ENCODE results near the gene ANKRD17. TPM values are rescaled to one million over a fixed set of nuclear protein-coding genes. Genes with fewer than 3 reads are reported as not detected.

Gene ANKRD17
- total RNA-seq, 4 donors from 2014 or later = 56.2 to 80.2 (median 60.2) TPM

DNA sequence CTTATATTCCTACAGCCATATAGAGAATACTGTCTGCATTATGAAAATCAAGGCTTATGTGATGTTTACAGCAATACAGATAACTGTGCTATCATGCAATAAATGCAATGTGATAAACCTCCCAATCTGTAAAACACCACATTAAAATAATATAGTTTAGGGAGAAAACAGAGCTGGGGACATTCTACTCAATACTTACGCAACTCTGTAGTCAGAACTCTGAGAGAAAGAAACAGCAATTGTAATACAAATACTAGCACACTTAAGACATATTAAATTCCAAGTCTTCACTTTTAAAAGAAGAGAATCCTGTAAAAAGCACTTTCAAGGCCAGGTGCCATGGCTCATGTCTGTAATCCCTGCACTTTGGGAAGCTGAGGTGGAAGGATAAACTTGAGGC, 61.4 kb downstream of the ANKRD17 start:
- ATAC-seq (ENCODE audit: low FRiP score) (no peak), DNase-seq (ENCODE audit: low spot score) (no peak)
- no peak for TF ChIP-seq CTCF (IDR thresholded peaks at IDR 0.05)

DNA sequence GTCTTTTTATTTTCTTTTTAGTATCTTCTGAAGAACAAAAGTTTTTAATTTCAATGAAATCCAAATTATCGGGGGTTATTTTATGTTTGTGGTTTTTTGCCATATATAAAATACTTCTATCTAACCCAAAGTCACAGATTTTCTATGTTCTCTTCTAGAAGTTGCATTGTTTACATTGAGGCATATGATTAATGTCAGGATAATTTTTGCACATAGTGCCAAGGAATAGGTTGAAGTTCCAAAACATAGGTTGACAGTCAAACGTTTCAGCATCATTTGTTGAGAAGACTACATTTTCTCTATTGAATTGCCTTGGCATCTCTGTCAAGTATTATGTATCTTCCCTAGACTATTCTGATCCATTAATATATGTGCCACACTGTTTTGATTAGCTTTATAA, 64.5 kb downstream of the ANKRD17 start:
- no peak for TF ChIP-seq CTCF (IDR thresholded peaks at IDR 0.05)
- DNase-seq (ENCODE audit: low spot score) = no peak
- no peak for ATAC-seq (ENCODE audit: low FRiP score)

DNA sequence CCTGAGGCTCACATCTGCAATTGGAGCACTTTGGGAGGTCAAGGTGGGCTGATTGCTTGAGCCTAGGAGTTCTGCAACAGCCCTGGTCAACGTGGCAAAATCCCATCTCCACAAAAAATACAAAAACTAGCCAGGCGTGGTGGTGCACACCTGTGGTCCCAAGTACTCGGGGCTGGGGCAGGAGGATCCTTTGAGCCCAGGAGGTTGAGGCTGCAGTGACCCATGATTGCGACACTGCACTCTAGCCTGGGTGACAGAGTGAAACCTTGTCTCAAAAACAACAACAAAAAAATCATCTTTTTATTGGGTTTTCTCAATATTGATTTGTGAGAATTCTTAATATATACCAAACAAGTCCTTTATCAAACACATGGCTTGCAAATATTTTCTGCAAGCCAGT, 64.9 kb downstream of the ANKRD17 start:
- no peak for DNase-seq (ENCODE audit: low spot score)
- no peak for ATAC-seq (ENCODE audit: low FRiP score)
- no peak for TF ChIP-seq CTCF (IDR thresholded peaks at IDR 0.05)

DNA sequence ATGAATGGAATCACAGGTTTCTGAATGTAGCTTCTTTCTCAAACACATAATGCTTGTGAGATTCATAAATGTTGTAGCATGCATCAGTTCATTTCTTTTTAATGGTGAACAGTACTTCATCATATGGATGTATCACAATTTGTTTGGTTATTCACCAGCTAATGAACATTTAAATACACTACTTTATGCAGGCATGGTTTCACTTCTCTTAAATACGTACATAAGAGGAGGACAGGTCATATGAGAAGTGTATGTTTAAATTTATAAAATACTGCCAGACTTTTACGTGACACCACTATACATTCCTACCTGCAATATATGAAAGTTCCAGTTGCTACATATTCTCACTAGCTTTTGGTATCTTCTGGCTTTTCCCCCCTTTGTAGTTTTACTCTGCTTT, 65.4 kb downstream of the ANKRD17 start:
- ATAC-seq (ENCODE audit: low FRiP score) = no peak
- TF ChIP-seq CTCF (IDR thresholded peaks at IDR 0.05) = no peak
- no peak for DNase-seq (ENCODE audit: low spot score)

DNA sequence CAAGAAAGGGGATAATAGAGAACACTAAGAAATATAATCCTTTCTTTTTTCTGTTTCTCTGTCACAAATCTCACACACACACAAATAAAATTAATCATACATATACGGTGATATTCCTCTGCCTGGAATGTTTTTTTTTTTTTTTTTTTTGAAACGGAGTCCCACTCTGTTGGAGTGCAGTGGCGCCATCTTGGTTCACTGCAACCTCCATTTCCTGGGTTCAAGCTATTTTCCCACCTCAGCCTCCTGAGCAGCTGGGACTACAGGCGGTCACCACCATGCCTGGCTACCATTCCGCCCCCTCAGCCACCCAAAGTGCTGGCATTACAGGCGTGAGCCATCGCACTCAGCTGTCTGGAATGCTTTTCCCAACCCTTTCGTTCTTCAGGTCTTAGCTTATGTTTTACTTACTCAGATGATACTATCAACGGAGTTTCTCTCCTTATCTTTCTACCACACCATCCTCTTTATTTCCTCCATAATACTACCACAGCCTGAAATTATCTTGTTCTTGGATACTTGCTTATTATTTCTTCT, 69.3 kb downstream of the ANKRD17 start:
- TF ChIP-seq CTCF (IDR thresholded peaks at IDR 0.05) = no peak
- ATAC-seq (ENCODE audit: low FRiP score) = no peak

GRCh38 chr4:73187325-73187724, 71.3 kb downstream of the ANKRD17 start:
- ATAC-seq (ENCODE audit: low FRiP score) (no peak), DNase-seq (ENCODE audit: low spot score) (no peak)
- no peak for TF ChIP-seq CTCF (IDR thresholded peaks at IDR 0.05)

More for the DNA sequence above, 69.3 kb downstream of the ANKRD17 start:
- no peak for DNase-seq (ENCODE audit: low spot score)

- DNase-seq (ENCODE audit: low spot score) = no peak
- ATAC-seq (ENCODE audit: low FRiP score) = no peak
- TF ChIP-seq CTCF (IDR thresholded peaks at IDR 0.05) = no peak
Observed at GRCh38 chr4:73185903-73186302, 72.7 kb downstream of the ANKRD17 start.
